ENCODE data around the gene SPEF2.

- TF ChIP-seq, protein P1, sequence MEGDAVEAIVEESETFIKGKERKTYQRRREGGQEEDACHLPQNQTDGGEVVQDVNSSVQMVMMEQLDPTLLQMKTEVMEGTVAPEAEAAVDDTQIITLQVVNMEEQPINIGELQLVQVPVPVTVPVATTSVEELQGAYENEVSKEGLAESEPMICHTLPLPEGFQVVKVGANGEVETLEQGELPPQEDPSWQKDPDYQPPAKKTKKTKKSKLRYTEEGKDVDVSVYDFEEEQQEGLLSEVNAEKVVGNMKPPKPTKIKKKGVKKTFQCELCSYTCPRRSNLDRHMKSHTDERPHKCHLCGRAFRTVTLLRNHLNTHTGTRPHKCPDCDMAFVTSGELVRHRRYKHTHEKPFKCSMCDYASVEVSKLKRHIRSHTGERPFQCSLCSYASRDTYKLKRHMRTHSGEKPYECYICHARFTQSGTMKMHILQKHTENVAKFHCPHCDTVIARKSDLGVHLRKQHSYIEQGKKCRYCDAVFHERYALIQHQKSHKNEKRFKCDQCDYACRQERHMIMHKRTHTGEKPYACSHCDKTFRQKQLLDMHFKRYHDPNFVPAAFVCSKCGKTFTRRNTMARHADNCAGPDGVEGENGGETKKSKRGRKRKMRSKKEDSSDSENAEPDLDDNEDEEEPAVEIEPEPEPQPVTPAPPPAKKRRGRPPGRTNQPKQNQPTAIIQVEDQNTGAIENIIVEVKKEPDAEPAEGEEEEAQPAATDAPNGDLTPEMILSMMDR (conservative IDR thresholded peaks at IDR 0.05; ENCODE audit: low read length): 0 out of 2 replicates have a peak, but pooled peaks have one; percentile 7
- TF ChIP-seq EZH2phosphoT487 (IDR thresholded peaks at IDR 0.05; ENCODE audit: borderline replicate concordance, low read depth, low read length): no peak
Measured at GRCh38 chr5:35781181-35781790, 163.6 kb downstream of the SPEF2 start.
